GM19372 (cell line): ENCODE data around the gene WDR73.
A peak's percentile ranks its signal among the peaks of the same experiment; 100 is the strongest.

Experiments
- ATAC-seq: cut with Tn5 transposase; IDR thresholded peaks from one replicate; pipeline ENCODE4 v1.9.1; 2021; ENCODE audit warnings: mild to moderate bottlenecking, low read depth, moderate library complexity; ENCODE audit not compliant: unreplicated experiment

Gene WDR73

GRCh38 chr15:84621358-84621979 lies 32.6 kb downstream of the WDR73 start:
- ATAC-seq: no peak

- ATAC-seq: no peak
Measured at GRCh38 chr15:84620626-84621025, 33.5 kb downstream of the WDR73 start.

GRCh38 chr15:84616235-84616634 lies 37.8 kb downstream of the WDR73 start:
- no peak for ATAC-seq

GRCh38 chr15:84611631-84612030 lies 42.5 kb downstream of the WDR73 start:
- ATAC-seq: no peak

GRCh38 chr15:84609818-84610525 lies 44.1 kb downstream of the WDR73 start:
- no peak for ATAC-seq

- ATAC-seq: no peak
Measured at GRCh38 chr15:84608707-84609284, 45.3 kb downstream of the WDR73 start.

GRCh38 chr15:84606653-84607120 lies 47.4 kb downstream of the WDR73 start:
- no peak for ATAC-seq

- ATAC-seq: no peak
Measured at GRCh38 chr15:84605554-84605882, 48.6 kb downstream of the WDR73 start.

- ATAC-seq: no peak
Measured at GRCh38 chr15:84604826-84605553, 49.1 kb downstream of the WDR73 start.

- no peak for ATAC-seq
Measured at GRCh38 chr15:84603630-84604379, 50.3 kb downstream of the WDR73 start.

GRCh38 chr15:84601555-84601838 lies 52.6 kb downstream of the WDR73 start:
- ATAC-seq: no peak

- ATAC-seq: peak; percentile 92
Measured at GRCh38 chr15:84600687-84601554, 53.2 kb downstream of the WDR73 start, which contains the start of gene ZSCAN2. Gene ZSCAN2, plus strand, starts transcription at chr15:84601009. Its CDS starts 2,919 bp downstream, at chr15:84603928.

- peak; percentile 3 for ATAC-seq
Measured at GRCh38 chr15:84600331-84600686, 53.8 kb downstream of the WDR73 start.

- ATAC-seq: no peak
Measured at GRCh38 chr15:84599906-84600305, 54.2 kb downstream of the WDR73 start.

GRCh38 chr15:84598993-84599392 lies 55.1 kb downstream of the WDR73 start:
- no peak for ATAC-seq

- ATAC-seq: peak; percentile 49
Measured at GRCh38 chr15:84598250-84598649, 55.8 kb downstream of the WDR73 start.

- ATAC-seq: no peak
Measured at GRCh38 chr15:84597296-84597695, 56.8 kb downstream of the WDR73 start.

- no peak for ATAC-seq
Measured at GRCh38 chr15:84595660-84596059, 58.4 kb downstream of the WDR73 start.

- ATAC-seq: no peak
Measured at GRCh38 chr15:84594617-84595290, 59.3 kb downstream of the WDR73 start.
